Activated naive CD4-positive, alpha-beta T cell treated with anti-CD3 and anti-CD28 coated beads, Interleukin-2, amount 50 U/mL, for 24 hours (primary cell): Measurements from ENCODE around the gene TBX4.
"Not testable (repeated sequence)": the region's sequence is repeated elsewhere in the genome, so short reads cannot be mapped to it uniquely, and the experiment has no call there.

ENCODE experiments used
- H3K27ac Mint-ChIP-seq: one replicate; pipeline ENCODE4 v1.8.0; 2021; ENCODE audit warnings: mild to moderate bottlenecking, mixed read lengths
- H3K27me3 Mint-ChIP-seq: one replicate; pipeline ENCODE4 v1.8.0; 2021; ENCODE audit warnings: mixed read lengths
- H3K36me3 Mint-ChIP-seq: one replicate; pipeline ENCODE4 v1.8.0; 2021; ENCODE audit warnings: mixed read lengths
- H3K4me1 Mint-ChIP-seq: one replicate; pipeline ENCODE4 v1.8.0; 2021; ENCODE audit warnings: mixed read lengths
- H3K4me3 Mint-ChIP-seq: one replicate; pipeline ENCODE4 v1.8.0; 2021; ENCODE audit warnings: mild to moderate bottlenecking, mixed read lengths
- H3K9me3 Mint-ChIP-seq: one replicate; pipeline ENCODE4 v1.8.0; 2021; ENCODE audit warnings: mixed read lengths

The TBX4 gene

DNA sequence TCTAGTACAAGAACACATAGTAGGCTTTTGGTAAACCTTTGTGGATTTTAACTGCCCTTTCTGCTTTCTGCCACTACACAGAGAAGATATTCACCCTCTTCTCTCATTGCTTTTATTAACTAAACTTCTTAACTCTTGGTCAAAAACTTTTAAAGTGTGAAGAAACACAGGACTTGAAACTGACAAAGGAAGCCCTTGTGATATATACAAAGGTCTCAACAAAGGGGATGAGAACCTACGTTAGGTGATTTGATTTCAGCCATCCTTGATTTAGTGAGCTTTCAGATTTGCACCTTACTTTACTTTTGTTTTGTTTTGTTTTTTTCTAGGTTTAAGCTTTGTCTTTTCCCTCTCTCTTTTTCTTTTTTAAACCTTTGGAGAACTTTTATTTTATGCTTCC, 66.9 kb downstream of the TBX4 start:
- Mint-ChIP-seq H3K36me3 (no peaks in the 10 kb centered on the region), H3K4me3 (no peak overlapping the region), H3K4me1 (no peaks in the 10 kb centered on the region), H3K27ac (no peak overlapping the region), H3K27me3 (peaks cover 22% of the 10 kb centered on the region), H3K9me3 (no peaks in the 10 kb centered on the region)

DNA sequence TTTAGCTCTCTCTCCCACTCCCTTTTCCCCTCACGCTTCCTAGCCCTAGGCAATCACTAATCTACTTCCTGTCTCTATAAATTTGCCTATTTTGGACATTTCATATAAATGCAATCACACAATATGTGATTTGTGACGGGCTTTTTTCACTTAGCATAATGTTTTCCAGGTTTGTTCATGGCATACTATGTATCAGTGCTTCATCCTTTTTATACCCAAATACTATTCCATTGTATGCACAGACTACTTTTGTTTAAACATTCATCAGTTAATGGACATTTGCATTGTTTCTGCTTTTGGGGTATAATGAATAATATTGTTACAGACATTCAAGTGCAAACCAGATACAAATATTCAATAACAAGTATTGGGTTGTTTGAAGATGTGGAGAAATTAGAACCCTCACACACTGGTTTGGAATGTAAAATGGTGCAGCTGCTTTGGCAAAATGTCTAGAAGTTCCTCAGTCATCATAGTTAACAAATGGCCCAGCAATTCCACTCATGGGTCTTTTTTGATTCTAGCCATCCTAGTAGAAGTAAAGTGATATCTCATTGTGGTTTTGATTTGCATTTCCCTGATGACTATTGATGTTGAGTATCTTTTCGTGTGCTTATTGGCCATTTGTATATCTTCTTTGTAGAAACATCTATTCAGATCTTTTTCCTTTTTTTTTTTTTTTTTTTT, 67.7 kb downstream of the TBX4 start:
- Mint-ChIP-seq H3K4me1 (no peaks in the 10 kb centered on the region), H3K9me3 (no peaks in the 10 kb centered on the region), H3K36me3 (no peaks in the 10 kb centered on the region), H3K4me3 (no peak overlapping the region), H3K27me3 (peaks cover 23% of the 10 kb centered on the region), H3K27ac (no peak overlapping the region)

DNA sequence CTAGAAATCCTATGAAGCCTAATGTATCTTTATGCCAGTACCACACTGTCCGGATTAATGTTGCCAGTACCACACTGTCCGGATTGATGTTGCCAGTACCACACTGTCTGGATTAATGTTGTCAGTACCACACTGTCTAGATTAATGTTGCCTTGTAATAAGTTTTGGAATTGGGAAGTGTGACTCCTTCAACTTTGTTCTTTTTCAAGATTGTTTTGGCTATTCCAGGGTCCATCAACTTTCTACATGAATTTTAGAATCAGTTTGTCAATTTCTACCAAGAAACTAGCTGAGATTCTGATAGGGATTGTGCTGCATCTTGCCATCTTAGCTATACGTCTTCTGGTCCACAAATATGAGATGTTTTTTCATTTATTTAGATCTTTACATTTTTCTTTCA, 68.7 kb downstream of the TBX4 start:
- no peak overlapping the region for H3K4me3 Mint-ChIP-seq
- H3K9me3 Mint-ChIP-seq, result no peaks in the 10 kb centered on the region
- H3K27me3 Mint-ChIP-seq, result peaks cover 29% of the 10 kb centered on the region

DNA sequence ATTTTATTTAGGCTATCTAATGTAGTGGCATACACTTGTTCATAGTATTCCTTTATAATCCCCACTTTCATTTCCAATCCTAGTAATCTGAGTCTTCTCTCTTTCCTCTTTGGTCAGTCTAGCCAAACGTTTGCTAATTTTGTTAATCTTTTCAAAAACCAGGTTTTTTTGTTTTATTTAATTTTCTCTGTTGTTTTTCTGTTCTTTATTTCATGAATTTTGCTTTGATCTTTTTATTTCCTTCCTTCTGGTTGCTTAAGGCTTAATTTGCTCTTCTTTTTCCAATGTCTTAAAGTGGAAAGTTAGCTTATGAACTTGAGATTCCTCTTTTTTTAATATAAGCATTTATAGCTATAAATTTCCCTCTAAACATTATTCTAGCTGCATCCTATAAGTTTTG, 69.9 kb downstream of the TBX4 start:
- peaks cover 36% of the 10 kb centered on the region for H3K27me3 Mint-ChIP-seq
- H3K4me1 Mint-ChIP-seq, result no peaks in the 10 kb centered on the region
- no peaks in the 10 kb centered on the region for H3K9me3 Mint-ChIP-seq
- H3K36me3 Mint-ChIP-seq, result no peaks in the 10 kb centered on the region
- H3K4me3 Mint-ChIP-seq, result no peak overlapping the region
- H3K27ac Mint-ChIP-seq, result no peak overlapping the region

More for the DNA sequence above, 68.7 kb downstream of the TBX4 start:
- no peak overlapping the region for H3K27ac Mint-ChIP-seq
- no peaks in the 10 kb centered on the region for H3K36me3 Mint-ChIP-seq
- no peaks in the 10 kb centered on the region for H3K4me1 Mint-ChIP-seq

DNA sequence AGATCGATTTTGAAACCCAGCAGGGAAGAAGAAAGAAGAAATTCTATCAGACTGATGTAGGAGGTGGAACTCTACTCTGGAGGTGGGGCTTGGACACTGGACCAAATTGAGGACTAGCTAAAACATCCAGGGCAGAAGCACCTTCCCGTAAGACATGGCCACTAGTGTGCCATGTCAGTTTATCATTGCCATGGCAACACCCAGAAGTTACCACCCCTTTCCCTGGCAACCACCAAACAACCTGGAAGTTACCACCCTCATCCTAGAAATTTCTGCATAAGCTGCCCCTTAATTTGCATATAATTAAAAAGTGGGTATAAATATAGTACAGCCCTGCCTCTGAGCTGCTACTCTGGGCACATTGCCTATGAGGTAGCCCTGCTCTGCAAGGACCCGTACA, 72.1 kb downstream of the TBX4 start:
- no peaks in the 10 kb centered on the region for H3K36me3 Mint-ChIP-seq
- H3K27ac Mint-ChIP-seq, result no peak overlapping the region
- H3K4me1 Mint-ChIP-seq, result no peaks in the 10 kb centered on the region
- H3K27me3 Mint-ChIP-seq, result peaks cover 33% of the 10 kb centered on the region
- no peaks in the 10 kb centered on the region for H3K9me3 Mint-ChIP-seq
- no peak overlapping the region for H3K4me3 Mint-ChIP-seq

DNA sequence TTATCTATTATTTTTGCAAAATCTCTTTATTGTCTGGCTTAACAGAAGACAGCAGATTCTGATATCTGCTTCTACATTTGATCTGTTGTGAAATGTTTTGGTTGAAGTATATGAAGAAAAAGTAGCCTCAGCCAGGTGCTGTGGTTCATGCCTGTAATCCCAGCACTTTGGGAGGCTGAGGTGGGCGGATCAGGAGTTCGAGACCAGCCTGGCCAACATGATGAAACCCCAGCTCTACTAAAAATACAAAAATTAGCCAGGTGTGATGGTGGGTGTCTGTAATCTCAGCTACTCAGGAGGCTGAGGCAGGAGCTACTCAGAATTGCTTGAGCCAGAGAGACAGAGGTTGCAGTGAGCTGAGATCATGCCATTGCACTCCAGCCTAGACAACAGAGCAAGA, 75.2 kb downstream of the TBX4 start:
- not testable (repeated sequence) for H3K4me1 Mint-ChIP-seq, H3K4me3 Mint-ChIP-seq, H3K9me3 Mint-ChIP-seq, H3K36me3 Mint-ChIP-seq, H3K27ac Mint-ChIP-seq
- peaks cover 32% of the 10 kb centered on the region for H3K27me3 Mint-ChIP-seq

DNA sequence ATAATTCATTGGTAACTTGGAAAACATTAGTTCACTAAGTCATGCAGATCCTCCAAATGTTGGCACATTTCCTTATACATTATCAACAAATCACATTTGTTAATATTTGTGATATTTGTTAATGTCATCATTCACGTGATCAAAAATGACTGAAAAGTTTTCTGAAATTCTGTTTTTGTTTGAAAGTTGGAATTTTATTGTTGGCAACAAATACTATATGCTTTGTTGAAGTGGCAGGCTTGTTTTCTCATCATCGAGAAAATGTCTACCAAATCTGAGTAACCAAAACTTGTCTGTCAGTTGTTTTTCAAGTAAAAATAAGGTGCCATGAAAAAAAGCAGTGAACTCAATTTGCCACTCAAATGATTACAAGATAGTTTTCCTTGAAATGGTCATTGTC, 75.9 kb downstream of the TBX4 start:
- Mint-ChIP-seq H3K27ac (no peak overlapping the region), H3K36me3 (no peaks in the 10 kb centered on the region), H3K4me1 (no peaks in the 10 kb centered on the region), H3K4me3 (no peak overlapping the region), H3K27me3 (peaks cover 30% of the 10 kb centered on the region), H3K9me3 (no peaks in the 10 kb centered on the region)

DNA sequence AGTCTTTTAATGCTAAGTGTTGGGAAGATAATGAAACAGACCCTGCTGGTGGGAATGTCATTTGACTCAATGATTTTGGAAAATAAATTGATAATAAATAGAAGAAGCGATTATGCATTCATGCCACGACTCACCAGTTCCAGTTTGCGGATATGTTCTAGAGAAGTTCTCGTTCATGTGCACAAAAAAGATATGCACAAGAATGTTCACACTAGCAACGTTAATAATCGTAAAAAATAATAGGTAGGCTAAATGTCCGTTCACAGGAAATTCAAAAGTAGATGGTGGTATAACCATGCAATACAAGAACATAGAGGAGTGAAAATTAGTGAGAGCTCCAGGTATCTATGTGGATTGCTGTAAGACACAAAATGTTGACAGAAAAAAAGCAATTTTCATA, 79.0 kb downstream of the TBX4 start:
- H3K36me3 Mint-ChIP-seq, result no peaks in the 10 kb centered on the region
- H3K27ac Mint-ChIP-seq, result no peak overlapping the region
- no peaks in the 10 kb centered on the region for H3K9me3 Mint-ChIP-seq

DNA sequence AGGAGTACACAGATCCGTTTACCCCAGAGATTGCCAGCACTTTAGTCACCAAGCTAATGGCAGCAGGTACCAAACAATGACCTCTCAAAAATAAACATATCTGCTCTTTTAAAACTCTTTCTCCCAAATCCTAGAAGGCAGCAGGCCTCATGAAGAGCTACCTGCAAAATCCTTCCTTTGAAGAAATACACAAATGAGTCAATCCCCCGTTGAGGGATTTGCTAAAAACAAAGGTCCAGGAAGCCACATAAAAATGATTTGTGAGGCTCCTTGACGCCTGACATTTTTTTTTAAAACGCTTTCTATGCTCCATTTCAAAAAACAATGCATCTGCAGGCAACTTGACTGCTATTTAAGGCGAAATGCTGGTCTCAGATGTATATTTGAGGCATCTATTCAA, 80.6 kb downstream of the TBX4 start:
- H3K4me1 Mint-ChIP-seq, result no peaks in the 10 kb centered on the region
- H3K27me3 Mint-ChIP-seq, result peaks cover 8% of the 10 kb centered on the region
- H3K4me3 Mint-ChIP-seq, result no peak overlapping the region
- no peaks in the 10 kb centered on the region for H3K9me3 Mint-ChIP-seq
- no peaks in the 10 kb centered on the region for H3K36me3 Mint-ChIP-seq
- H3K27ac Mint-ChIP-seq, result no peak overlapping the region

More for the DNA sequence above, 79.0 kb downstream of the TBX4 start:
- Mint-ChIP-seq H3K4me3 (no peak overlapping the region), H3K4me1 (no peaks in the 10 kb centered on the region), H3K27me3 (peaks cover 9% of the 10 kb centered on the region)

DNA sequence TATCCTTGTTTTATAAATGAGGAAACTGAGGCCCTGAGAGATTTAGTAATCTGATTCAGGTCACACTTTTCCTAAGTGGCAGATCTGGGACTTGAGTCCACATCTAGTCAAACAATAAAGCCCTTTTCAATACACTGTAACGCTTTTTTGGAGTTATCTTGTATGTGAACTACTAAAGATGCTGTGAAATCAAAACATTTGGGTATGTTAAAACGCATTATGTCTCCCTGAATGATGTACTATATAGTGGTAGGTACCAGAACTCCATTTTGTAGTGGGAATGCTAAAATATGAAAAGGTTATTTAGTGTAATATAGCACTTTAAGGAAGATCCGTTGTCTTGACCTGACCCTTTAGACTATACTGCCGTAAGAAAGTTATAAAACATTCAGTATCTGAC, 81.6 kb downstream of the TBX4 start:
- H3K36me3 Mint-ChIP-seq, result no peaks in the 10 kb centered on the region
- H3K27me3 Mint-ChIP-seq, result peaks cover 8% of the 10 kb centered on the region
- H3K4me3 Mint-ChIP-seq, result no peak overlapping the region
- H3K4me1 Mint-ChIP-seq, result no peaks in the 10 kb centered on the region
- no peaks in the 10 kb centered on the region for H3K9me3 Mint-ChIP-seq
- no peak overlapping the region for H3K27ac Mint-ChIP-seq

DNA sequence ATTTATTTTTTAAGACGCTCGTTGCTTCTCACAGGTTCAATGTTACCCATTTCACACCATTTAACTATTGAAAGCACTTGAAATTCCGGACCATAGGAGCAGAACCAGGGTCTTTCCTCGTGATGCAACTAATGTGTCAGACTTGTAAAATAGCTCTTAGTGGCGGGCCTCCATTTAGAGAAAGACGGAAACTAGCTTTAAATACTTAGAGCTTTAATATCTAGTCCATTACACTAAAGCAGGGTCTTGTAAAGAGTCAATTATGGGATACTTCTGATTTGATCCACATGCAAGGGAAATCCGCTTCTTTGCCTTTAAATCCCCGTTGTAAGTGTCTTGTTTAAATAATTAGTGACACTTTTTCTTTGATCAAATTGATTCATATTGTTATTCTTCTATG, 82.2 kb downstream of the TBX4 start:
- no peaks in the 10 kb centered on the region for H3K4me1 Mint-ChIP-seq
- peaks cover 8% of the 10 kb centered on the region for H3K27me3 Mint-ChIP-seq
- H3K9me3 Mint-ChIP-seq, result no peaks in the 10 kb centered on the region
- no peak overlapping the region for H3K27ac Mint-ChIP-seq
- no peak overlapping the region for H3K4me3 Mint-ChIP-seq
- no peaks in the 10 kb centered on the region for H3K36me3 Mint-ChIP-seq
